ENCODE results near the gene ZNF226.
"Not testable (repeated sequence)": the region's sequence is repeated elsewhere in the genome, so short reads cannot be mapped to it uniquely, and the experiment has no call there.

Gene ZNF226

GRCh38 chr19:44212866-44213346, 48.0 kb downstream of the ZNF226 start:
- DNase-seq, result no peak

- not testable (repeated sequence) for DNase-seq
Measured at GRCh38 chr19:44219926-44220325, 55.0 kb downstream of the ZNF226 start.

DNA sequence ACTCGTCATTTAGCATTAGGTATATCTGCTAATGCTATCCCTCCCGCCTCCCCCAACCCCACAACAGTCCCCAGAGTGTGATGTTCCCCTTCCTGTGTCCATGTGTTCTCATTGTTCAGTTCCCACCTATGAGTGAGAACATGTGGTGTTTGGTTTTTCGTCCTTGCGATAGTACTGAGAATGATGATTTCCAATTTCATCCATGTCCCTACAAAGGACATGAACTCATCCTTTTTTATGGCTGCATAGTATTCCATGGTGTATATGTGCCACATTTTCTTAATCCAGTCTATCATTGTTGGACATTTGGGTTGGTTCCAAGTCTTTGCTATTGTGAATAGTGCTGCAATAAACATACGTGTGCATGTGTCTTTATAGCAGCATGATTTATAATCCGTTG, 55.9 kb downstream of the ZNF226 start:
- DNase-seq, result not testable (repeated sequence)

- not testable (repeated sequence) for DNase-seq
Measured at GRCh38 chr19:44221291-44221690, 56.4 kb downstream of the ZNF226 start.
